PFSK-1 (cell line): ENCODE results near the gene SYNPR.

ENCODE experiments used
- FOXP2 ChIP-seq: optimal IDR thresholded peaks from 2 replicates; pipeline ENCODE3; 2011; ENCODE audit warnings: borderline replicate concordance, control low read depth, inconsistent platforms; ENCODE audit not compliant: insufficient read depth; ENCODE audit errors: extremely low read length, extremely low read depth
- POLR2AphosphoS5 ChIP-seq: IDR thresholded peaks from 2 replicates; pipeline ENCODE4 v1.6.1; 2012; ENCODE audit warnings: low read depth, mild to moderate bottlenecking, control low read depth, low read length, moderate library complexity
- REST ChIP-seq, 2 experiments: IDR thresholded peaks; 2 replicates each; pipeline versions ENCODE4 v1.6.1 to v1.8.0; 2011 to 2012; ENCODE audit warnings: low read depth in 2 of 2, low read length in 2 of 2, control low read depth in 1 of 2, inconsistent platforms in 1 of 2, mild to moderate bottlenecking in 1 of 2, moderate library complexity in 1 of 2; ENCODE audit not compliant: insufficient read depth in 1 of 2
- SIN3A ChIP-seq: IDR thresholded peaks from 2 replicates; pipeline ENCODE4 v1.6.1; 2012; ENCODE audit warnings: mild to moderate bottlenecking, low read length, moderate library complexity, borderline replicate concordance; ENCODE audit not compliant: insufficient read depth
- TAF1 ChIP-seq: IDR thresholded peaks from 2 replicates; pipeline ENCODE4 v1.6.1; 2012; ENCODE audit warnings: low read length, control low read depth, borderline replicate concordance; ENCODE audit not compliant: insufficient read depth

SYNPR gene

GRCh38 chr3:63438826-63439371 lies 160.8 kb downstream of the SYNPR start:
- TF ChIP-seq REST (IDR thresholded peaks at IDR 0.05; ENCODE audit: insufficient read depth in 1 of 2, low read depth in 2 of 2, low read length in 2 of 2) (no peak), SIN3A (no peak)

DNA sequence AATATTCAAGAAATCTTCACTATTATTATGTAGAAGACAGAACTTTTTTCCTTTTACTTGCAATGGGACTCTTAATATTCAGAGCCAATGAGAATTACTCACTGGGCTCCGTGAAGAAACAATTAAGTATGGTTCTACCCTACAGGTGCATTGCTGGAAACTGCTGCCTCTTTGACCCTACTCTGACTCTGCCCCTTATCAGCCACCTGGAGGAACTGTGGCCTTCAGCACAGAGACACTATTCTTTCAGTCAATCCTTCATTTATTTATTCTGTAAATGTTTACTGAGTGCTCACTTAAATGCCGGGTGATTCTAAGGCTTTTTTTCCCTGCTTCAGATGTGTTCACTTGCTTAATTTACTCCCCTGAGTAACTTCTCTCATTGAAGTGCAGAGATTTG lies 163.2 kb downstream of the SYNPR start:
- TF ChIP-seq SIN3A (no peak), FOXP2 (no peak), POLR2AphosphoS5 (no peak), REST (IDR thresholded peaks at IDR 0.05; ENCODE audit: insufficient read depth in 1 of 2, low read depth in 2 of 2, low read length in 2 of 2) (no peak), TAF1 (no peak)

DNA sequence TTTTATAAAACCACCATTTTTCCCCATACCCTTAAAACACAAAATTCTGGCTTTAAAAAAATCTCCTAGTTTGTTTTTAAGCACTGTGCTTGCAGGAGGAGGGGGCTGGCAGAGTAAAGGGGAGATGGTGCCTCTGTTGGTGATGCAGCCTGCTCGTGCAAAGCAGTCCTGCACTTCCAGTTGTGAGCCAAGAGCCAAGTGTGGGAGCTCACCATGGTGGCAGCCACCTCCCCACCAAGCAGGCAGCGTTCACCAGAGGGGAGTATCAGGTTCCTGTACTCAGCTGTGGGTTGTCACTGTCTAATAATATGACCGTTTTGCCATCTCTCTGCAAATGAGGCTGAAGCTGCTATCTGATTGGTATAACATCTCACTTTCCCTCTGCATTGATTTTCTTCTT lies 164.8 kb downstream of the SYNPR start:
- TF ChIP-seq SIN3A (no peak), TAF1 (no peak), FOXP2 (no peak), REST (IDR thresholded peaks at IDR 0.05; ENCODE audit: insufficient read depth in 1 of 2, low read depth in 2 of 2, low read length in 2 of 2) (no peak), POLR2AphosphoS5 (no peak)

GRCh38 chr3:63450023-63450422 lies 171.9 kb downstream of the SYNPR start:
- TF ChIP-seq SIN3A (no peak), POLR2AphosphoS5 (no peak), TAF1 (no peak)

DNA sequence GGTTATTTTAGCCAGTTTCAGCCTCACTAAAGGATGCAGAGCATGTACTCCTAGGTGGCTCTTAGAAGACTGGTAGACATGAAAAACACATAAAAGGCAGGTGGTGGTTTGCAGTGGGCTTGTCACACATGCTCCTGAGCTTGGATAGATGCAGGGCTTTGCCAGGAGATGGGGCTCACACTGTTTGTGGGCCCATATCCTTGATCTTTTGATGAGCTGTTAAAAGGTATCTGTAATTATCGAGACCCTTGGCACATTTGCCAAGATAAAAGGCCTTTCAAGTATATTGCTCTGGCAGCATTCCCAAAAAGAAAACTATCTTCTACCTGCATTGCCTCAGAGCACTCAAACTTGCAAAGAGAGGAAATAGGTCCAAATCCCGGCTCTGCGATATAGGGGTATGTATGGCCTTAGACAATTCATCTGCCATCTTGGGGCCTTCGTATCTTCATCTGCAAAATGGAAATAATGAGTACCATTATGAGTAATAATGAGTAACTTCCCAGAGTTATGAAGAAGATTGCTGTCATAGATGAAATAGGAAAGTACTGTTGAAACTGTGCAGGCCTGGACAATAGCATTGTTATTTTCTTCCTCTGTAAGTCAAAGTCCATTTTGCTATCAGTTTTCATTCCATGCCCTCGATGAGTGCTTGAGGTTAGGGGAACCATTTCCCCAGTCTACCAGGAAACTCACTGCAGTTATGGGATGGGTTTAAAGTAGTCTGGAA lies 172.7 kb downstream of the SYNPR start:
- no peak for TF ChIP-seq TAF1
- TF ChIP-seq REST (IDR thresholded peaks at IDR 0.05; ENCODE audit: insufficient read depth in 1 of 2, low read depth in 2 of 2, low read length in 2 of 2): no peak
- TF ChIP-seq FOXP2: no peak
- TF ChIP-seq POLR2AphosphoS5: no peak
- no peak for TF ChIP-seq SIN3A
